GM10847 (cell line): ENCODE results near the gene TTC33.

Experiments used
- POLR2A ChIP-seq: IDR thresholded peaks from 2 replicates; pipeline ENCODE4 v1.6.1; 2011; ENCODE audit not compliant: insufficient read length; ENCODE audit errors: extremely low read depth

TTC33 gene

DNA sequence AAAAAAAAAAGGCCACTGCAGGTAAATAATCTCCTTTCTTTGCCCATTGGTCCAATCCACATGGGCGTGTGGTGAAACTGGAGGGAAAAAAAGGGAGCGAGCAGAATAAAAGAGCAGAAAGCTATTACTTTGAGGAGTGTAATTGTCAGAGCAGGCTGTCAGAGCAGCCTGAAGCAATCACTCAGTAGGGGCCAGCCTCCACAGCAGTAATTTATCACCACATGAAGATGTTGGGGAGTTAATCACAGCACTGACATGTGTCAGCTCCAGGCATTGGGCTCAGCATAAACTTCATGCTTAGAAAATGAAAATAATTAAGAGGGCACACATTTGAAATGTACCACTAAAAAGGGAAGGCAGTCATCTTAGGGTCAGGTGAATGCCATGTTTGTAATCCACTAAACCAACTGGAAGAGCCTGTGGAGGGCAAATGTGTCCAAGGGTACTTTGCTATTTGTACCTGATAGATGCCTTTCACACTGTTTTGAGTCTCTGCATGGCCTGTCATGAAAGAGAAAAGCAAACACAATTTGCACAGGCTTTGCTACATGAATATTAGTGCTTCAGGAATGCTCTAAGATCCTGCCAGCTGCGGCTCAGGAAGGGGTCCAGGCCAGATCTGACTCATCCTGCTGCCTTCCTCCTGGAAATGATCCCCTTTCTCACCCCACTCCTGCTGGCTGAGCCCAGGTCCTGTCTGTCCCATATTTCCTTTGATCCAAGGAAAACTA is 79.0 kb downstream of the TTC33 start:
- no peak for TF ChIP-seq POLR2A

DNA sequence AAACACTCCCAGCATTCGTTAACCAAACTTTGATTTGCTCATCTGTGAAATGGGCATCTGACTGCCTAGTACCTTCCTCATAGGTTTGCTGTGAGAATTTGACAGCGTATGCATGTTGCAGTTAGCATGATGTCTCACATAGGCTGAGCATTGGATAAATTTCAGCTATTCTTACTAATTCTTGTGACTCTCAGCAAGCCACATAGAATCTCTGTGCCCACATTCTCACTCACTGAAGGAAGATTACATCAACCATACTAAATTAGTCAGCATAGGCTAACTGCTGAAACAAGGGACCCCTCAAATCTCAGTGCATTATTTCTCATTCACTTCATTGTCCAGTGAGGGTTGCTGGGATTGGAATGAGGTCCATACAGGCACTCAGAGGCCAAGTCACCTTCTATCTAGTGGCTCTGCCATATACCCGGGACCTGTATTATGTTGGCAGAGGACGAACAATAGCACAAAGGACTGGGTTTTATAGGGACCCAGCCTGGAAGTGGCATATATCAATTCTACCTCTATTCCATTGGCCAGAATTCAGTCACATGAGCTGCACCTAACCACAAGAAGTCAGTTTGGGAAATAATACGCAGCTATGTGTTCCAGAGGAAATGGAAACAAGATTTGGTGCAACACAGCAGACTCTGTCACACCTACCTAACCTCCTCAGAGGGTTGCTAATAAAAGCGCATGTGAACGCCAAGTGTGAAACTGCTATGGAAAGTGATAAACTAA is 80.2 kb downstream of the TTC33 start:
- TF ChIP-seq POLR2A, result no peak

GRCh38 chr5:40674661-40675235 is 81.0 kb downstream of the TTC33 start:
- no peak for TF ChIP-seq POLR2A

- no peak for TF ChIP-seq POLR2A
Observed at GRCh38 chr5:40672425-40672824, 83.3 kb downstream of the TTC33 start.

GRCh38 chr5:40669606-40670390 is 86.0 kb downstream of the TTC33 start:
- no peak for TF ChIP-seq POLR2A

GRCh38 chr5:40667161-40667663 is 88.5 kb downstream of the TTC33 start:
- no peak for TF ChIP-seq POLR2A

- TF ChIP-seq POLR2A, result no peak
Observed at GRCh38 chr5:40666657-40667056, 89.1 kb downstream of the TTC33 start.

- no peak for TF ChIP-seq POLR2A
Observed at GRCh38 chr5:40665635-40666298, 90.0 kb downstream of the TTC33 start.

DNA sequence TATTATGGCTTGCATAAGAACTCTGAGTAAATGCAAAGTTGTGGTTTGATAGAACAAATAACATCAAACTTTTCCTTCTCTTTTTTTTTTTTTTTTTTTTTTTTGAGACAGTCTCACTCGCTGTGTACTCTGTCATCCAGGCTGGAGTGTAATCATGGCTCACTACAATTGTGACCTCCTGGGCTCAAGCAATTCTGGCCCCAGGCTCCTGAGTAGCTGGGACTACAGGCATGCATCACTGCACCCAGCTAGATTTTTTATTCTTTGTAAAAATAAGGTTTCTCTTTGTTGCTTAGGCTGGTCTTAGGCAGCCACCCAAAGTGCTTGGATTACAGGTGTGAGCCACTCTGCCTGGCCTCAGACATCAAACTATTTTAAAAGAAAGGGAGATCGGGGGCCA is 95.0 kb downstream of the TTC33 start:
- TF ChIP-seq POLR2A, result no peak

DNA sequence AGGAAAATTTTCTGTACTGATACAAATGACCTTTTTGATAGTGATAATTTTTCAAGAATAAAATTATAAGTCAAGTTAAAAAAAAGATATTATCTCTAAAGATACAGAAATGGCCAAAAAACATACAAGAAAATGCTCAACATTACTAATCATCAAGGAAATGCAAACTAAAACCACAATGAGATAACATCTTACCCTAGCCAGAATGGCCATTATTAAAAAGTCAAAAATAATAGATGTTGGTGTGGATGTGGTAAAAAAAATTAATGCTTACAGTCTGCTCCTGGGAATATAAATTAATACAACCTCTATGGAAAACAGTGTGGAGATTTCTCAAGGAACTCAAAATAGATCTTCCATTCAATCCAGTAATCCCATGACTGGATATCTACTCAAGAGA is 99.0 kb downstream of the TTC33 start:
- TF ChIP-seq POLR2A, result no peak

DNA sequence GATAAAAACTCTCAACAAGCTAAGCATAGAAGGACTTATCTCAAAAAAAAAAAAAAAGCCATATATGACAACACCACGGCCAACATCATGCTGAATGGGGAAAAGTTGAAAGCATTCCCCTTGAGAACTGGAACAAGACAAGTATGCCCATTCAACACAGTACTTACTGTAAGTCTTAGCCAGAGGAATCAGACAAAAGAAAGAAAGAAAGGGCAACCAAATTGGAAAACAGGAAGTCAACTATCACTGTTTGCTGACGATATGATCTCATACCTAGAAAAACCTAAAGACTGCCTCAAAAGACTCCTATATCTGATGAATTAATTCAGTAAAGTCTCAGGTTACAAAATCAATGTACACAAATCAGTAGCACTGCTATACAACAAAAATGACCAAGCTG is 100.6 kb downstream of the TTC33 start:
- TF ChIP-seq POLR2A, result no peak

GRCh38 chr5:40654377-40654991 is 101.3 kb downstream of the TTC33 start:
- no peak for TF ChIP-seq POLR2A

DNA sequence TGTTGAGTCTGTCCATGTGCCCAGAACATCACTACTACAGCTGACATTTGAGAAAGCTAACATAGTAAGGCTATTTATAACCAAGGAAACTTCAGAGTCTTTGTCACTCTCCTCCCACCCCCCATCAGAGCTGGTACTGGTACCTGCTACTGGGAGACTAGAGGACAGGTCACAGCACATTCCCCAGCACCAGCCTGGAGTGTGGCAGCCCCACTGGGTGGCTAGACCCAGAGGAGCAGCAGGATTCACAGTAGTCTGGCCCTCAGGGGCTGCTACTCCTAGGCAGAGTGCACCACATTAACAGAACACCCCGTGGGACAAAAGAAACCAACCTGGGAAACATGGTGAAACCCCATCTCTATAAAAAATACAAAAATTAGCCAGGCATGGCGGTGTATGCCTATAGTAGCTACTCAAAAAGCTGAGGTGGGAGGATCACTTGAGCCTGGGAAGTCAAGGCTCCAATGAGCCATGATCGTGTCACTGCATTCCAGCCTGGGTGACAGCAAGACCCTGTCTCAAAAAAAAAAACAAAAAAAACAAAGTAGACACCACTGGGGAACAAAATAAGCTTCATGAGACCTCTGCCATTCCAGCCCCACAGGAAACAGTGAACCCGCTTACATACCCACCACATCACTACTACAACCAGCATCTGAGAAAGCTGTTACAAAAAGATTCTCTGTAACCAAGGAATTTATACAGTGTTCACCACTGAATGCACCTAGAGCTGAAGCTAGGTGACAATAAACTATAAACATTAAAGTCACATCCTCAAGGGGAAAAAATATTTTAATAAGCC is 102.3 kb downstream of the TTC33 start:
- TF ChIP-seq POLR2A, result no peak
